HG03378 (cell line): ENCODE data around the gene LRRC39.
"Not testable (repeated sequence)": the region's sequence is repeated elsewhere in the genome, so short reads cannot be mapped to it uniquely, and the experiment has no call there.

Experiments
- ATAC-seq: cut with Tn5 transposase; IDR thresholded peaks from one replicate; pipeline ENCODE4 v1.9.1; 2021; ENCODE audit warnings: mild to moderate bottlenecking, moderate library complexity; ENCODE audit not compliant: unreplicated experiment

Gene LRRC39

DNA sequence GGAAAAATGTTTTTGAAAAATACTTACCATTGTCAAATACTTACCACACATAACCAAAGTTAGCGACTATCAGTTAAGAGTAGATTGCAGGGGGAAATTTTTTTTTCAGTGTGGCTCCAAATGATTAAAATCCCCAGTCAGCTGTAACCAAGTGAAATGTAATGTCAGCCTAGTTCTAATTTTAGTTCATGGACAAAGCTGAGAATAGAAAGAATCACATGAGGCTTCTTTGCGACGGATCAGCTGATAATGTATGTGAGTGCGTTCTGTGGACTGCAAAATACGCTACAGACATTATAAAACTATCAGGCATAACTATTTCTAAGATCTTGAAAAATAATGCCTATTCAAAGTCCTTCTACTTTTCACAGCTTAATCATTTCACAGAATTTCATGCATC is at the start of gene LRRC39:
TSS of gene LRRC39 (minus strand) at position 166 of the 400 bp plus-strand sequence. CDS start 9,740 bp downstream, outside the sequence.
- no peak for ATAC-seq

DNA sequence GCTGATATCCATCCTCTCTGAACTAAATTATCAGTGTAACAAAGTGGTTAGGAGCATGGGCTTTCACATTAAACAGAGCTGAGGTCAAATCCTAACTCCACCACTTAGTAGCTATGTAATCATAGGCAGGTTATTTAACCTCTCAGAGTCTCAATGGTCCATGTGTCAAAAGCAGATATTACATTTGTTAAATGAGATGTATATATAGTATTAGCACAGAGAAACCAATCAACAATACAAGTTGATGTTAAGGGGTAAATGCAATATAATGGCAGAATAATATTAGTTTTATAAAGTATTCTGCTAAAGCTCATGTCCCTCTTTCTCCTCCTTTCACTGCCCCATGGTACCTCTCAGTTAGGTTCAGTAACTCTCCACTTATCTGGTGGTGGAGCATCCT is 44.4 kb upstream of the LRRC39 start:
- no peak for ATAC-seq

DNA sequence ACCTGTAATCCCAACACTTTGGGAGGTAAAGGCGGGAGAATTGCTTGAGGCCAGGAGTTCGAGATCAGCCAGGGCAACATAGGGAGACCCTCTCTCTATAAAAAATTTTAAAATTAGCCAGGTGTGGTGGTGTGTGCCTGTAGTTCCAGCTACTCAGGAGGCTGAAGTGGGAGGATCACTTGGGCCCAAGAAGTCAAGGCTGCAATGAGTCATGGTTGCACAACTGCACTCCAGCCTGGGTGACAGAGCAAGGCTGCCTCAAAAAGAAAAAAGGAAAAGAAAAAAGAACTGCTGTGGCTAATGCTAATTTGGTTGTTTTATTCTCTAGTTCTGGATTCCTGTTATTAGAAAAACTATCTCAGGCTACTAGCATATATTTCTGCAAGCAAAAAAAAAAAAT is 41.8 kb upstream of the LRRC39 start:
- ATAC-seq = no peak

DNA sequence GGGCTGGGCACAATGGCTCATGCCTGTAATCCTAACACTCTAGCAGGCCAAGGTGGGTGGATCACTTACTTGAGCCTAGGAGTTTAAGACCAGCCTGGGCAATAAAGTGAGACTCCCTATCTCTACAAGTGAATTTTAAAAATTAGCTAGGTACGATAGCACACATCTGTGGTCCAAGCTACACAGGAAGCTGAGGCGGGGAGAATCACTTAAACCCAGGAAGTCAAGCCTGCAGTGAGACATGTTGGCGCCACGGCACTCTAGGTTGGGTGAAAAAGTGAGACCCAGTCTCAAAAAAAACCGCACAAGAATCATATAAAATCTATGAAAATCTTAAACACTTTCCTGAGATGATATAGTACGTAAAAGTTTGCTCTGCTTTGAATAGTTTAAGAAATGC is 41.4 kb upstream of the LRRC39 start:
- no peak for ATAC-seq

DNA sequence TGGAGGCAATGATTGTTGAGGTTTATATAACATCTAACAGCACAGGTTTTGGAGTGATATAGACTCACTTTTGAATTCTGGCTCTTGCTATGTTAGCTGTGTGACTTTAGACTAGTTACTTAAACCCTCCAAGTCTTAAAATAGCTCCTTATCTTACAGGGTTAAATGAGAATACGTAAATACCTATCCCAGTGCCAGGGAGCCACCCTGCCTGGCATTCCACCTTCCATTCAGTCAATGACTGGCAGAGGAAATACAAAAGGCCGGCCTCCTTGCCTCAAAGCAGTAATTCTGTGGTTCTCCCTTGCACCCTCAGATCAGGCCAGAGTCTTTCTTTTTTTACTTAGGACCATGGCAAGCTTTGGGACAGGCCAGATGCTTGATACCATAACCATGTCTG is 39.8 kb upstream of the LRRC39 start:
- ATAC-seq = no peak

DNA sequence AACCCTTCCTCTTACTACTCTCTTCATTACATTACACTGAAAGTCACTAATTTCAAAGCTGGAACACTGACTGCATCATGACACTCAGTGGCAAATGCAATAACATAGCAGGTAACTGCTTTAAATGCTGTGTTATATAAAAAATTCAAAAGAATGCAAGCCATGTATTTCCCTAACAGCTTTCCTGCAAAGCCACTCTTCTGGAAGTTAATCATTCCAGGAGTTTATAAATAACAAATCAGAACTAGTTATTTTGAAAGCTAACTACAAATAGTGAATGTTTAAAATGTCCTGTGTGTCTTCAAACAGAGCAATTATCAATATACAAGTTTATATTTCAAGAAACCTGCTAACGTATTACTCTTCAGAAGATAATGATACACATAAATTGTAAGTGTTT is 37.0 kb upstream of the LRRC39 start:
- ATAC-seq = no peak

DNA sequence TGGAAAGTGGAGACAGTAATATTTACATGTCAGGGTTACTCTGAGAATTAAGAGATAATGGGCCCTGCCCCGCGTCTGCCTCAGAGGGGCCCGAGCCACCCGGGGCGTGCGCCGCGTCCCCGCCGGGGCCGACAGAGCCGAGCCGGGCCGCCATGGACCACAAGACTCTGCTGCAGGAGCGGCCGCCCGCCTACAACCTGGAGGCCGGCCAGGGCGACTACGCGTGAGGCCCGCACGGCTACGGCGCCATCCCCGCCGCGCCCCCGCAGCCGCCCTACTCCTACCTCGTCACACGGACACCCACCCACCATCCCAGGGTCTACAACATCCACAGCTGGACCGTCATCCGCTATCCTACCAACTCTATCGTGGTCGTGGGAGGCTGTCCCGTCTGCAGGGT is 35.1 kb upstream of the LRRC39 start:
- ATAC-seq = no peak

DNA sequence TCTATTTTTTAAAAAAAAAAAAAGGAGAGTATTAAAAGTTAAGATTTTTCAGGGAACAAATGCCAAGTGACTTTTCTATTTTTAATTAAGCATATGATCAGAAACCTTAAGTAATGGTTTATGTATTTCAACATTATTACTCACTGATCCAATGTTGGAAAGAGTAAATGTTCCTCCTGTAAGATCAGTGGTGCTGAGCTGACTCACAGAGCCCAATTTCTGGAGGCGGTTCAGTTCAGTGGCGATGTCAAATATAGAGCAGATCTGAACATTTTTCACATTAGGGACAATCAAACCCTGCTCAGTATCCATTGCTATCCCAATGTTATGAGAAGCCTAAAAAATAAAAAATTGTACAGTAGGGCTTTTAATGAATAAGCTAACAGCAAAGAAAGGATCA is 28.2 kb upstream of the LRRC39 start:
- no peak for ATAC-seq

DNA sequence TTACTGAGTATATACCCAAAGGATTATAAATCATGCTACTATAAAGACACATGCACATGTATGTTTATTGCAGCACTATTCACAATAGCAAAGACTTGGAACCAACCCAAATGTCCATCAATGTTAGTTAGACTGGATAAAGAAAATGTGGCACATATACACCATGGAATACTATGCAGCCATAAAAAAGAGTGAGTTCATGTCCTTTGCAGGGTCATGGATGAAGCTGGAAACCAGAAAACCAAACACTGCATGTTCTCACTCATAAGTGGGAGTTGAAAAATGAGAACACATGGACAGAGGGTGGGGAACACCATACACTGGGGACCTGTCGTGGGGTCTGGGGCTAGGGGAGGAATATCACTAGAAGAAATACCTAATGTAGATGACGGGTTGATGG is 27.5 kb upstream of the LRRC39 start:
- ATAC-seq = not testable (repeated sequence)

DNA sequence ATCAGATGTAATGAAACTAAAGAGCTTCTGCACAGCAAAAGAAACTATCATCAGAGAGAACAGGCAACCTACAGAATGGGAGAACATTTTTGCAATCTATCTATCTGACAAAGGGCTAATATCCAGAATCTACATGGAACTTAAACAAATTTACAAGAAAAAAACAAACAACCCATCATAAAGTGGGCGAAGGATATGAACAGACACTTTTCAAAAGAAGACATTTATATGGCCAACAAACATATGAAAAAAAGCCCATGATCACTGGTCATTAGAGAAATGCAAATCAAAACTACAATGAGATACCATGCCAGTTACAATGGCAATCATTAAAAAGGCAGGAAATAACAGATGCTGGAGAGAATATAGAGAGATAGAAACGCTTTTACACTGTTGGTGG is 27.0 kb upstream of the LRRC39 start:
- not testable (repeated sequence) for ATAC-seq

DNA sequence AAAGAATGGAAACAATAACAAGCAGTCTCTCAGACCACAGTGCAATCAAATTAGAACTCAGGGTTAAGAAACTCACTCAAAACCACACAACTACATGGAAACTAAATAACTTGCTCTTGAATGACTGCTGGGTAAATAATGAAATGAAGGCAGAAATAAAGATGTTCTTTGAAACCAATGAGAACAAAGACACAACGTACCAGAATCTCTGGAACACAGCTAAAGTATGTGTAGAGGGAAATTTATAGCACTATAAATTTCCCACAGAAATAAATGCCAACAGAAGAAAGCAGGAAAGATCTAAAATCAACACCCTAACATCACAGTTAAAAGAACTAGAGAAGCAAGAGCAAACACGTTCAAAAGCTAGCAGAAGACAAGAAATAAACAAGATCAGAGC is 24.6 kb upstream of the LRRC39 start:
- ATAC-seq = not testable (repeated sequence)

DNA sequence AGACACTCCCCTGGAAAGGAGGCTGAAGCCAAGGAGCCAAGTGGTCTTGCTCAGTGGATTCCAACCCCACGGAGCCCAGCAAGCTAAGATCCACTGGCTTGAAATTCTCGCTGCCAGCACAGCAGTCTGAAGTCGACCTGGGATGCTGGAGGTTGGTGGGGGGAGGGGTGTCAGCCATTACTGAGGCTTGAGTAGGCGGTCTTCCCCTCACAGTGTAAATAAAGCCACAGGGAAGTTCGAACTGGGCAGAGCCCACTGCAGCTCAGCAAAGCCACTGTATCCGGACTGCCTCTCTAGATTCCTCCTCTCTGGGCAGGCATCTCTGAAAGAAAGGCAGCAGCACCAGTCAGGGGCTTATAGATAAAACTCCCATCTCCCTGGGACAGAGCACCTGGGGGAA is 22.0 kb upstream of the LRRC39 start:
- ATAC-seq = not testable (repeated sequence)

DNA sequence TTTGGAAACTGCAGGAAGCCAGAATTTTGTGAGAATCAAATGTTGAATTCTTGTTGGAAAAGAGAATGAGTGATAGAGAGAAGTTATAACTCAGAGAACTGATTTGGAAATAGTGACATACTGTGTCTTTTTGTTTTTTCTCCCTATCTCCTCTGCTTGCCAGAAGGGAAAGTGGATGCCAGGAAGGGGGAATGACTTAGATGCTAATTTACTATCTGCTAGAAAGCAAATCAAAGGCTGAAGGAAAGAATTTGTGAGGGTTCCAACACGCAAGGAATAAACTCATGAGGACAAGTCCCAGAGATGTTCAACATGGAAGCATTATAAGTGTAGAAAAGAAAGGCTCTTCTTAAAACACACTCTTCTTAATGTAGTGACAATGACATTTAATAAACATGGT is 20.5 kb upstream of the LRRC39 start:
- no peak for ATAC-seq

DNA sequence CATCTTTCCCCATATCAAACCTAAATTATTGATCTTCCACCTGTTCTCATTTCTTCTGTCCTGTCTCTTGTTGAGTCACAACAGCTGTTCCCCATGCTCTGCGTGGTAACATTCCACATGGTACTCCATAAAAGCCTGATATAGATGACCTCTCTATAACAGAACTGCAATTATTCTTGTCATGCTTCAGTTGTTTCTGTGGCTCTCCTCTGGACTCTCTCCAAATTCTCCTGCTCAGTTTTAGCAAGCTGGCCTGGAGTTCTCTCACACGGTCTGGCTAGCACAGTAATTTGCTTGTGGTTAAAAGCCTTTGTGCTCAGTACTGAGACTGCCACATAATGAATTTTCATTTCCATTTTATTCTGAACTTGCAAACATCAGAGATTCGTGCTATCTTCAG is 10.6 kb upstream of the LRRC39 start:
- ATAC-seq = no peak

DNA sequence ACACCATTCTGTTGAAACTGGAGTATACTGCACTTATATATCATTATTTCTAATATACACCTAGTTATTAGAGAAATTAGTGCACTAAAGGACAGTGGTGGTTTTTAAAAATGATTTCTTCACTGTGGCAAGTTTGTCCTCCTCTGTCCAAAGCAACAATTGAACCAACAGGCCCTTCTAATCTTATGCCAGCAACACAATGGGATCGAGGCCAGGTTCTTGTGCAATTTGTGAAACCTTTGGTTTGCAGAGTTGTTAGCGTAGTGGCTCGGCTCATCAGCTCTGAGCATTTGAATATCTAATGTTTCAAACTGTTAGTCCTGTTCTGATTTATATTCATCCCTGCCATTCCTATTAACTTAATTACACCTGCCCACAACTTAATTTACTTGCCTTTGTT is 9.9 kb upstream of the LRRC39 start:
- no peak for ATAC-seq

DNA sequence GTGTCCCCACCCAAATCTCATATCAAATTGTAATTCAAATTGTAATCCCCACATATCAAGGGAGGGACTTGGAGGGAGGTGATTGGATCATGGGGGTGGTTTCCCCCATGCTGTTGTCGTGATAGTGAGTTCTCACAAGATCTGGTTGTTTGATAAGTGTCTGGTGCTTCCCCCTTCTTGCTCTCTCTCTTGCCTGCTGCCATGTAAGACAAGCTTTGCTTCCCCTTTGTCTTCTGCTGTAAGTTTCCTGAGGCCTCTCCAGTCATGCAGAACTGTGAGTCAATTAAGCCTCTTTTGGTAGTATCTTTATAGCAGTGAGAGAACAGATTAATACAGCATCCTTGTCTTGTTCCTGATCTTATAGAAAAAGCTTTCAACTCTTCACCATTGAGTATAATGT is 6.5 kb upstream of the LRRC39 start:
- peak; percentile 90 for ATAC-seq

DNA sequence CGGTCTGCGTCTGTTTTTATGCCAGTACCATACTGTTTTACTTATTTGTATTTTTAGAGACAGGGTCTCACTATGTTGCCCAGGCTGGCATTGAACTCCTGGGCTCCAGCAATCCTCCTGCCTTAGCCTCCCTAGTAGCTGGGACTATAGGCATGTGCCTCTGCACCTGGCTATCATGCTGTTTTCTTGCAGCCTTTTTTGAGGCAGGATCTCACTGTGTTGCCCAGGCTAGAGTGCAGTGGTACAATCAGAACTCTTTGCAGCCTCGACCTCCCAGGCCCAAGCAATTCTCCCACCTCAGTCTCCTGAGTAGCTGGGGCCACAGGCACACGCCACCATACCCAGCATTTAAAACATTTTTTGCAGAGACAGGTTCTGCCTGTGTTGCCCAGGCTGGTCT is 5.3 kb upstream of the LRRC39 start:
- no peak for ATAC-seq

DNA sequence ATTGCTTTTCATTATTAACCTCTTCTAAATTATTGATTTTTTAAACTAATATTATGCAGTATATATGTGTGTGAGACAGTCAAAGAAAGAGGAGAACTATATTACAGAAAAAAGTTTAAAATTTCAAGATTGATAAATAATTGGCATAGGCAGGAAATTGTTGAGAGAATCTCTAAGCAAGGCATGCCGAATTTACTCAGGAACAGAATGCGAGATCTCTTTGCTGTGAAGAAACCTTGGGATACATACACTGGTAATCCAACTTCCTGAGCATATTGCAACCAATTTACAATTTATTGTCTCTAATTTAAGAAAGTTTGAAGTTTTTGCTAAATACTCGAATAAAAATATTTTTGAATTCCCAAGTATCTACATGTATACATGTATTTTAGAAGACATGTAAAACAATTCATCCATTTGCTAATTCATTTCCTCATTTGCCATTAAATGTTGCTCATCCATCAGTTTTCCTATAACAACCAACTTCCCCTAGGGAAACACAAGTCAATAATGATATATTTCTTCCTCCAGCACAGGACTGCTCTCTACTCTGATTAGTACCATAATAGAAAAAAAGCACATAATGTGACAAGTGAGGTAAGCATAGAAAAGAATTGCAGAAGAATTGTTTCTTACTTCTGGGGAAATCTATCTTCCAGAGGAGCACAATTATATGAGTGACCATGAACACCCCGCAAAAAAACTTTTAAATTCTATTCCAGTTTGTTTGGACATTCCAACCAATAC is 588 bp downstream of the LRRC39 start:
- ATAC-seq = no peak

DNA sequence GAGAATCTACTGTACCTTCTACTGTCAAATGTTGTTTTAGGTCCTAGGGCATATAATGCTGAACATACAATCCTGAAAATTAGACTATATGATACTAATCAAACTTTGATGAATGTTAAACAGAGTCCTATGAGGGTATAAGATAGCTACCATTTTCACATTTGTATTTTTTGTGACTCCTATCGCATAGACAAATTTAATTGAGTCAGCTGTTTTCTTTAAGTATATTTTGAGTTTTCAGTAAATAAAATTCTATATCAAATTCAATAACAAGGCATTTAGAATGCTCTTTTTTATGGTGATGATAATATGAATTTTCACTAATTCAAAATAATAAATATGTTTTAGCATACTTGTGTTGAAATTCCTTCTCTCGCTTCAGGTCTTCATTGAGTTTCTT is 10.0 kb downstream of the LRRC39 start:
- no peak for ATAC-seq

DNA sequence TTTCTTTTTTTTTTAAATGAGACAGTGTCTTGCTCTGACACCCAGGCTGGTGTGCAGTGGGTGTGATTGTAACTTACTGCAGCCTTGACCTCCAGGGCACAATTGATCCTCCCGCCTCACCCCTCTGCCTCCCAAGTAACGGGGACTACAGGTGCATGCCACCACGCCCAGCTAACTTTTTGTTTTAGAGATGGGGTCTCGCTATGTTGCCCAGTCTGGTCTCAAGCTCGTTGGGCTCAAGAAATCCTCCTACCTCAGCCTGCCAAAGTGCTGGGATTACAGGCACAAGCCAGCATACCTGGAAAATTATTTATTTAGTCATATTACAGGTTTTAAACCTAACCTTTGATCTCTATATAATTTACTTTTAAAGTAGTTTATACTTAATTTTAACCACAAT is 13.4 kb downstream of the LRRC39 start:
- no peak for ATAC-seq

DNA sequence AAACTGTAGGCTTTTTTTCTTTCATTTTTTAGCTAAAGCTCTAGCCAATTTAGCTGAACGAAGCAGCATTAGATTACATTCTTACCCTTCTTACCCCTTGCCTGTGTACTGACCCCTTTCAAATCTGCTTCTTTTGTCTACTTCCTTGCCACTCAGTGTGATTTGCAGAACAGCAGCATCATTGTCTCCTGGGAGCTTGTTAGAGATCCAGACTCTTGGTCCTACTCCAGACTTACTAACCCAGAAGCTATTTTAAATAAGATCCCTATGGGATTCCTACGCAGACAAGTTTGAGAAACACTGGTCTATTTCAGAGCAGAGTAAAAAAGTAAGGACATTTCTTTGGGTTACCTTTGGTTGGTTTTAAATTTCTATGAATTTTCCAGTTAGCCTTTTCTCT is 13.8 kb downstream of the LRRC39 start:
- no peak for ATAC-seq

DNA sequence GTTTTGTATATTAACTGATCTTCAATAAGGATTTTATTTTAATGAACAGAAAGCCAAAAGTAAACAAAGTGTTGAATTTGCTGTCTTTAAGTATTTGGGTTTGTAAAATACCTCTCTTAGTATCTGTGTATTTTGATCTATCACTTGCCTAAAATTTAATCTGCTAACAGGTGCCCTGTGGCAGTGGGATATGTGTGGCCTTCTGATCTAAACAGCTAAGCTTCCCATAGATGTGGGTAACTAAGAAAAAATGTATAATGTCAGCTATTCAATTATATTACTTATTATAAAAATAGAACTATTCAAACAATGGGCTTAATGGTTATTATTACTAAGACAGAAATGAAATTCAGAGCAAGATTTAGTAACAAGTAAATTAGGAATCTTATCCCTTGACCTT is 15.2 kb downstream of the LRRC39 start:
- no peak for ATAC-seq

DNA sequence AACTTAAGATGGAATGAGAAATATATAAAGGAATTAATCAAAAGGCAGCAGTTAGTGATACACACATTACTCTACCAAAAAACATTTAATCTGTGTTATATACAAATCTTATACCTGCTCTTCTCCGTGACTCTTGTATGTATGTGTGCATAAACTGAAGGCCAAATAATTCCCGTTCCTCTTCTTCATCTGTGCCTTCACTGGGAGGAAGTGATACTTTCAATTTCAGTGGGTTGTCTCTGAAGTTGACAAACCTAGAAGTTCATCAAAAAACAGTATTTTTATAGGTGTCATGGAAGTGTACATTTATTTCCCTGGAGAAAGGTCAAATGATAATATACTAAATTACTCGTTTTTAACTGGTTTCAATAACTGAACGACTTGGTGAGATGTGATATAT is 25.8 kb downstream of the LRRC39 start:
- ATAC-seq = peak; percentile 79
